Erythroblast (primary cell): ENCODE results near the gene PIK3R6.
A peak's percentile ranks its signal among the peaks of the same experiment; 100 is the strongest.

Experiments
- DNase-seq, 2 experiments: peaks; one replicate each; lab custom pipeline; 2025; lab: John Stamatoyannopoulos, UW
- GATA1 ChIP-seq: IDR thresholded peaks from 2 replicates; pipeline ENCODE4 v1.6.1; 2011; ENCODE audit warnings: low read depth, mild to moderate bottlenecking, control low read depth, low read length, moderate library complexity
- POLR2A ChIP-seq: IDR thresholded peaks from 2 replicates; pipeline ENCODE4 v1.6.1; 2011; ENCODE audit warnings: mild to moderate bottlenecking, low read length

Gene PIK3R6

DNA sequence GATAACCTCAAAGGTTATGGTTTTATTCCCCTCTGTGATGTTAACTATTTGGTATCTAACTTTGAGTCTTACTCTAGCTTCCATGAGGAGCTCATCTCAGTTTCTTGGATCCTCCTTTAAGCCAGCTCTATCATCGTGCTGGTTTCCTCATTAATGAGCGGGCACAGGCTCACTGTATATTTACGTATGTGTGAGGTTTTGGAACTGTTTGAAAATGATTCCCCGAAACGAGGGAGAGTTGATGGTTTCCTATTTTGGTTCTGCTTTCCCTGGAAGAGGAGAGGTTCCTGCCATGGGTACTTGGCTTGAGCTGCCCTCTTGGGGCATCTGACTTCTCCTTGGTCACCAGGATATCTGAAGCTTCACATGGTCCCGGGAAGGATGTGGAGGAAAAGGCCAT lies 32.7 kb upstream of the PIK3R6 start:
- DNase-seq, result no peak
- TF ChIP-seq POLR2A (no peak), GATA1 (no peak)

DNA sequence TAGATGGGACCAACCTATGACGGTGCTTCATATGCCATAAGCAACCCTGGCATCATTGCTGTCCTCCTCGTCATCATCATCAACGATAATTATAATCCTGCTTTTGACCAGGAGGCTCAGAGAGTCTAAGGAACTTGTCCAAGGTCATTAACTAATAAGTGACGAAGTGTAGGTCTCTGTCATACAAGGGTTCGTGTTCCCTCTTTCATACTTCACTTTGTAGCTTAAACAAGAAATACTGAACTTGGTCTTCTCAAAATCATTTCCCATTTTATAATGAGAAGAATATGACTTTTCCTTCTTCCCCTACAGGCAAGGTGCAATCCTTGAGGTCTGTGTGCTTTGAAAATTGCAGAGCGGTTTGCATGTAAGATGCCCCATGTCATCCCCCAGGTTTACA lies 31.2 kb upstream of the PIK3R6 start:
- no peak for DNase-seq
- TF ChIP-seq GATA1 (no peak), POLR2A (no peak)

GRCh38 chr17:8898126-8898525 lies 30.7 kb upstream of the PIK3R6 start:
- DNase-seq, result no peak
- TF ChIP-seq GATA1, result no peak
- TF ChIP-seq POLR2A, result no peak

DNA sequence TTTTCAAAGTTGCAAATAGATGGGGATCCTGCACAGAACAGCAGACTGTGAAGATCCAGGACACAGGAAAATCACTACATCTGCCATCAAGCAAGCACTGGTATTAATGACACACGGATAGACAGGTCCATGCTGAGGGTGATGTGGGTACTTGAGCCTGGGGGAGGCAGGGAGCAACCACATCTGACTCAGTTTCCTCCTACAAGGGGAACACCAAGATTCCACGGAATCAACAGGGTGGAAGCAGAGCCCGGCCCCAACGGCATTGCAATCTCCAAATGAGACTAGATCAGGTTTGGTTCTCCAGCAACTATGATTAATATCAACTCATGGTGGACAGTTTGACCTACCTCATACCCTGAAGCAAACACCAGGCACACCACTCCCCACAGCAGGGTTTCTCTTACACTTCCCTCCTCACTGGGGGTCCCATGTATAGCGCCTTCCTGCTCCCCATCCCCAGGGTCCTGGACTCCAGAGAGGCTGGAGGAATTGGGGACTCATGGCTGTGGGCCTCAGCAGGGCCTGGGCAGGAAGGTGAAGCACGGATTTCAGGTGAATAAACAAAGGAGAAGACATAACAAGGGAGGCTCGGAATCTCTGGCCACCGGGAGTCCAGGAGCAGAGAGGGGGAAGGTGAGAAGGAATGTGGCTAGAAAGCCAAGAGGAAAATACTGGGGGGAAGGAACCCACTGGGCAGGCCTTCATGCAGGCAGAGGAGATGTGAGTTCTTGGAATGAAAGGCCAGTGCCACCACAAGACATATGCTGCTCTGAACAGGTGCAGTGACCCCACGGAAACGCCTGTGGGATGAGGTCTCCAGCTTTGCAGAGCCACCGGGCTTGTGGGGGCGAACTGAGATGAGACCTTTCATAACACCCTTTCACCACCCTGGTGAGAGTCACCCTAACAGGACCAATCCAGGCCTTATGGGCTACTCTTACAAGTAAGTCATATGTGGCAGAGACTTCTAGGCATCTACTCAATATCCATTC lies 29.5 kb upstream of the PIK3R6 start:
- no peak for DNase-seq
- TF ChIP-seq POLR2A (no peak), GATA1 (no peak)

DNA sequence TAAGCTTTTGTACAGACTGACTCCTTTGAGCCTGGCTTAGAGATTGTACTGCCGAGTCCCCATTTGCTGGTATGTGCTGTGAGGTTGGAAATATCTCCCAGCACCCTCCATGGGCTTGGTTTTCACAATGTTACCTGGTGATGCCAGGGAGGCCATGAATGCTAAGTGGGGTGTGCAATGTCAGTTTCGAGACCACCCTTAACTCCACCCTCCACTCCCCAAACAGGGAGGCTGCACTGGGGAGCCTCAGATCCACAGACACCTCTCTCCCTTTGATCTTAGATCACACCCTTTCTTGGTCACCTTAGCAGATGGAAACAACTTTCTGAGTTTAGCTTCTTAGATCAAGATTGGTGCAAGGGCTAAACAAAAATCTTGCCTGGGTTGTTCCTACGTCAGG lies 28.6 kb upstream of the PIK3R6 start:
- no peak for TF ChIP-seq POLR2A
- no peak for TF ChIP-seq GATA1
- no peak for DNase-seq

DNA sequence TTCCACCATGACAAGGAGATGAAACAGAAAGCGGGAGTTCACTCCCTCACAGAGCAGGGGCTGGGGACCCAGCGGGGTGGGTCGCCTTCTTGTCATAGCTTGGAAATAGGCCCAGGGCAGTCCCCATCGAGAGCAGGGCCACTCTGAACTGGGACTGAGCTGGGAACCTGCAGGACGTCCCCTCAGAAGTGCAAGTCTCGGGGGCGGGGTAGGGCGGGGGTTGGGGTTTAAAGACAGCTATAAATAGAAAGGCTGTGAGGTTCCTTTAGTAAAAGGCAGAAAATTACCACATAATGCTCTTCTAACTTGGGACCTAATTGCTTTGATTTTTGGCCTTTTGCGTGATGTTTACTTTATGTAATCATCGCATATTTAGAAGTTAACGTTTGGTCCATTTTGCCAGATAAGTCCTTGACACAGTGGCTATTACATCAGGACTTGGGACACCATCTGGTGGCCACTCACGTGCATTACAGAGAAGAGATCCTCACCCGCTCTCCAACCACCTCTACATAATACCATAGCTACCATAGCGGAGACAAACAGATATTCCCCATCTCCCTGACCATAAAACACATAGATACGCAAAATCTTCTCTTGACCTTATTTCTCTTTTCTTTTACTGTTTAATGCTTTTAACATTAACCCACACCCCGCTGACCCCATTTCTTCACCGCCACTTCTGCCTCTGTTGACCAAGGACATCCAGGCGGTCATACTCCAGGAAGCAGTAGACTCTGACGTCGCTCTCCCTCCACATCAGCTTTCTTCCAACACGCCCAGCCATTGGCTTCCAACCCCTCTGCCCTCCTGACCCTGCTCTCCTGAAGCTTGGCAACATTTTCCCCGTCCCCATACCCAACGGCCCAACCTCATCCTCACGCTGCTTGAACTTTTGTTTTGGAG lies 27.5 kb upstream of the PIK3R6 start:
- DNase-seq, result peak; percentile 55 to 67
- TF ChIP-seq POLR2A (no peak), GATA1 (no peak)

GRCh38 chr17:8894202-8894671 lies 26.8 kb upstream of the PIK3R6 start:
- TF ChIP-seq POLR2A, result no peak
- TF ChIP-seq GATA1, result no peak
- no peak for DNase-seq

- DNase-seq, result no peak
- TF ChIP-seq GATA1 (no peak), POLR2A (no peak)
Measured at GRCh38 chr17:8893621-8894201, 26.2 kb upstream of the PIK3R6 start.

GRCh38 chr17:8893059-8893458 lies 25.6 kb upstream of the PIK3R6 start:
- TF ChIP-seq POLR2A, result no peak
- no peak for TF ChIP-seq GATA1

GRCh38 chr17:8892338-8892690 lies 24.8 kb upstream of the PIK3R6 start:
- TF ChIP-seq POLR2A (no peak), GATA1 (no peak)
- DNase-seq, result no peak

More at GRCh38 chr17:8893059-8893458, 25.6 kb upstream of the PIK3R6 start:
- DNase-seq, result no peak

DNA sequence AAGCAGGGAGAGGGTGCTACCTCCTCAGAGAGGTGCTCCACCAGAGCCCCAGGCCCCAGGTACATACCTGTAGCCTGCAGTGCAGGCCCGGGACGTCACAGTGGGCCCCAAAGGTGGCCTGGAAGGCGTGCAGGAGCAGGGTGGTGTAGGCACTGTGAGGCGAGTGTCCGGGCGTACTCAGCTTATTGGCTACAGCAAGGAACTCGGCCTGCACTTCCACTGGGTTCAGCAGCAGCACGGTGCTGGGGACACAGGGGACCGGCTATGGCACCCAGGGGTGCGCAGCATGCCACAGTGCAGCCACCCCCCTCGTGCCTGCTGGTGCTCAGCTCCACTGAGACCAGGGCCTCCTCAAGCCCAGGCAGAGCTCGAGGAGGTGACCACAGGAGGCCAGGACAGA lies 23.2 kb upstream of the PIK3R6 start:
- no peak for DNase-seq
- TF ChIP-seq GATA1 (no peak), POLR2A (no peak)

DNA sequence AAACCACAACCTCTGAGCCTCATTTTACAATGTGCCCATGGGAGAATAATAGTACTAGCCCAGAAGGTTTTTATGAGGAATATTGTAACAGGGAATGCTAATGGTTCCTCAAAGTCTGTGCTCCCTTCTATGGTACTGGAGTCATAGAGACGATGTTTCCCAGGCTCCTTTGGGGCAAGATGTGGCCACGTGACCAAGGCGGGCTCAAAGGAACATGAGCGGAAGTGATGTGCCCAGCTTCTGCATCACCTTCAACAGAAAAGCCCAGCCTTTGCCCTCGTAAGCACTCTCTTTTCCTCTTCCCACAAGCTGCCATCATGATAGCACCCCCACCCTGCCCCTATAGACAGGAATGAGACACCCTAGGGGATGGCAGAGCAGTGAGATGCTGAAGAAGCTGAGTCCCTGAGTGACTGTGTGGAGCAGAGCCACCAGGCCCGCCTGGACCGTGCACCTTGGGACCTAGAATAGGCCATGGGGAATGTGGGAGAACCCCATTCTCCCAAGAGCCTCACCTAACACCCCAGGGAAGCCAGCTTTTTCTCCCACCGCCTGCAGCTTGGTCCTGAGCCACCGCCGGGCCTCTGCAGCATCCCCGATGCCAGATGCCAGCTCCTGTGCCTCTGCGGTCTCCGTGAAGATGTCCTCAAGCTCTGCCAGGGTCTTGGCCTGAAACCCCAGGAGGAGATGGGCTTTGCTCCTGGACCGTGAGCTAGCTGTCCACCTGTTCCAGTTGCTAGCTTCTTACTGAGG lies 22.2 kb upstream of the PIK3R6 start:
- TF ChIP-seq POLR2A, result no peak
- no peak for TF ChIP-seq GATA1

More for the DNA sequence above, 22.2 kb upstream of the PIK3R6 start:
- no peak for DNase-seq
